Lower leg skin (tissue), 3 donors: ENCODE measurements around the gene GRIN1.

Experiments
- CTCF ChIP-seq, 3 donors: fragments of 450-650 bp; IDR thresholded peaks; one replicate each; pipeline ENCODE4 v1.5.1; 2016; ENCODE audit warnings: antibody characterized with exemption in 3 of 3, mild to moderate bottlenecking in 3 of 3, moderate library complexity in 2 of 3
- POLR2A ChIP-seq, 2 donors: fragments of 450-650 bp; IDR thresholded peaks; one replicate each; pipeline ENCODE4 v1.6.1; 2016 to 2017; ENCODE audit warnings: antibody characterized with exemption in 2 of 2, mild to moderate bottlenecking in 1 of 2, moderate library complexity in 1 of 2

GRCh38 chr9:137178201-137178938 is 39.4 kb downstream of the GRIN1 start:
- TF ChIP-seq CTCF (IDR thresholded peaks at IDR 0.05) (no peak), POLR2A (IDR thresholded peaks at IDR 0.05) (no peak)
